GM13976 (cell line): ENCODE results near the gene CYP1A1.

Source experiments
- DNase-seq: peaks from one replicate; pipeline ENCODE4 v3.0.0; 2012; ENCODE audit warnings: low spot score
- CTCF ChIP-seq: IDR thresholded peaks from 2 replicates; pipeline ENCODE4 v1.5.1; 2012; ENCODE audit warnings: borderline replicate concordance, mild to moderate bottlenecking; ENCODE audit not compliant: insufficient read depth; ENCODE audit errors: extremely low read depth, missing control alignments, control extremely low read depth
- in situ Hi-C: fragments of 300-500 bp; cut with MboI; formaldehyde crosslinking; loops from one replicate; pipeline ENCODE4 v1.12.0; 2022; ENCODE audit warnings: low sequenced_read_pairs, mixed read lengths, inconsistent platforms; ENCODE audit not compliant: unreplicated experiment

CYP1A1 gene

GRCh38 chr15:74669627-74670026 lies 55.7 kb downstream of the CYP1A1 start:
- no peak for DNase-seq
- TF ChIP-seq CTCF, result no peak
- in situ Hi-C loops, result no loop called here
